ENCODE data around the gene CCDC24. TPM values are rescaled to one million over a fixed set of nuclear protein-coding genes. Genes with fewer than 3 reads are reported as not detected.
A peak's percentile ranks its signal among the peaks of the same experiment; 100 is the strongest.

Gene CCDC24
- total RNA-seq, 1 experiment from 2014 or later = 11.8 TPM

GRCh38 chr1:43968348-43968948, 23.0 kb upstream of the CCDC24 start:
- no peak overlapping the region for H2BK12ac ChIP-seq (ENCODE audit: insufficient read length, low read depth, low read length)
- no peak overlapping the region for H3K4ac ChIP-seq (ENCODE audit: low read depth, low read length)
- H3K4me1 Mint-ChIP-seq = peaks cover 8 to 11% of the 10 kb centered on the region in 2 experiments
- no peak overlapping the region for H2BK120ac ChIP-seq (ENCODE audit: low read depth, low read length, poor library complexity, severe bottlenecking)
- no peaks in the 10 kb centered on the region; the same call in 1 of the 2 replicates for H3K4me1 ChIP-seq (ENCODE audit: insufficient read depth, low read length)
- no peak overlapping the region for H3K27ac ChIP-seq (ENCODE audit: insufficient read length, low read depth, low read length)
- DNase-seq = peak; percentile 67
- no peak overlapping the region for H3K27ac Mint-ChIP-seq
- no peak overlapping the region for H3K23ac ChIP-seq (ENCODE audit: insufficient read length, low read depth, low read length)
- peaks cover 1% of the 10 kb centered on the region for H3K27me3 Mint-ChIP-seq (ENCODE audit: low read depth)
- H4K8ac ChIP-seq (replicated peaks; ENCODE audit: insufficient read length, low read depth, low read length) = no peak overlapping the region
- H3K36me3 Mint-ChIP-seq (ENCODE audit: insufficient read depth in 1 of 3, low read depth in 3 of 3) = peaks cover 10 to 26% (median 14%) of the 10 kb centered on the region in 3 experiments; a peak in 6 of 7 replicates
- H3K18ac ChIP-seq (ENCODE audit: insufficient read length, low read depth, low read length) = no peak overlapping the region
- H2BK5ac ChIP-seq (ENCODE audit: insufficient read length, low read length) = no peak overlapping the region
- no CpG with 5 or more reads among the region's 6 CpGs for WGBS (ENCODE audit: extremely low coverage, insufficient read length, low lambda C conversion rate)
- TF ChIP-seq CTCF (conservative IDR thresholded peaks at IDR 0.05) = no peak
- H3K79me2 ChIP-seq (ENCODE audit: insufficient read depth, low read length) = no peaks in the 10 kb centered on the region; the same call in 1 of the 2 replicates
- no peak overlapping the region for H2BK15ac ChIP-seq (ENCODE audit: low read depth, low read length)
- peak overlapping the region in 1 of 2 experiments; percentile 60; a peak in 2 of 5 replicates for H3K4me3 Mint-ChIP-seq
- H3T11ph ChIP-seq (ENCODE audit: low read length) = no peak overlapping the region
- no peak overlapping the region for H2BK20ac ChIP-seq (ENCODE audit: low read depth, low read length, poor library complexity, severe bottlenecking)
- no peaks in the 10 kb centered on the region for H3K27me3 ChIP-seq (ENCODE audit: insufficient read depth, low read length)
- H4K5ac ChIP-seq (ENCODE audit: insufficient read length, low read depth, low read length) = no peak overlapping the region
- no peak overlapping the region for H3K56ac ChIP-seq (ENCODE audit: insufficient read length, low read depth, low read length)
- H3K23me2 ChIP-seq (ENCODE audit: insufficient read length, low read depth, low read length, poor library complexity, severe bottlenecking) = peaks cover 5% of the 10 kb centered on the region
- no peaks in the 10 kb centered on the region for H4K20me1 ChIP-seq (ENCODE audit: control insufficient read depth, insufficient read depth, insufficient read length)
- H3K14ac ChIP-seq (ENCODE audit: insufficient read depth, low read length) = no peak overlapping the region
- H3K9me3 Mint-ChIP-seq = no peaks in the 10 kb centered on the region
- peaks cover 3% of the 10 kb centered on the region for H3K79me1 ChIP-seq (ENCODE audit: insufficient read depth, low read depth, low read length, poor library complexity, severe bottlenecking)
- H2AK5ac ChIP-seq (ENCODE audit: insufficient read length, low read length) = no peak overlapping the region
- no peak overlapping the region for H2AFZ ChIP-seq (ENCODE audit: low read length)
- H3K9ac ChIP-seq (ENCODE audit: extremely low read depth, insufficient read length, low read length) = no peak overlapping the region
- H3K9me3 ChIP-seq (ENCODE audit: control insufficient read depth, low read depth, low read length) = no peaks in the 10 kb centered on the region
- H4K91ac ChIP-seq (ENCODE audit: insufficient read length, low read depth, low read length) = no peak overlapping the region
- H3K4me2 ChIP-seq (ENCODE audit: insufficient read depth, insufficient read length, low read length) = no peak overlapping the region

Data from H9 (cell line).